ENCODE data around the gene UPK3A.
A peak's percentile ranks its signal among the peaks of the same experiment; 100 is the strongest.

UPK3A gene

DNA sequence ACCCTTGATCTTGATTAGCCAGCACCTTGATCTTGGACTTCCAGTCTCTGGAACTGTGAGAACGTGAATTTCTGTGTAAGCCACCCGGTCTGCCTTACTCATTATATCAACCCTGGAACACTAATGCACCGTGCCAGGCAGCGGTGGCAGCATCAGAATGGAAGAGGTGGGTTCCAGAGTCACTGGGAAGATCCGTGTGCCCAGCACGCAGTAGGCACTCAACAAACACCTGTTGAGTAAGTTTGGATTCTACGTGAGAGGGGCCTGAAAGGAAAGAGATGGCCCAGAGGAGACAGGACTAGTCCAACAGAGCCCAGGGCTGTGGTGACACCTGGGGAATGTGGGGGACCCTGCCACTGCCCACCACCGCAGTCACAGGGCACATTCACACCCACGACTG is 6.6 kb upstream of the UPK3A start:
- TF ChIP-seq, protein P1, sequence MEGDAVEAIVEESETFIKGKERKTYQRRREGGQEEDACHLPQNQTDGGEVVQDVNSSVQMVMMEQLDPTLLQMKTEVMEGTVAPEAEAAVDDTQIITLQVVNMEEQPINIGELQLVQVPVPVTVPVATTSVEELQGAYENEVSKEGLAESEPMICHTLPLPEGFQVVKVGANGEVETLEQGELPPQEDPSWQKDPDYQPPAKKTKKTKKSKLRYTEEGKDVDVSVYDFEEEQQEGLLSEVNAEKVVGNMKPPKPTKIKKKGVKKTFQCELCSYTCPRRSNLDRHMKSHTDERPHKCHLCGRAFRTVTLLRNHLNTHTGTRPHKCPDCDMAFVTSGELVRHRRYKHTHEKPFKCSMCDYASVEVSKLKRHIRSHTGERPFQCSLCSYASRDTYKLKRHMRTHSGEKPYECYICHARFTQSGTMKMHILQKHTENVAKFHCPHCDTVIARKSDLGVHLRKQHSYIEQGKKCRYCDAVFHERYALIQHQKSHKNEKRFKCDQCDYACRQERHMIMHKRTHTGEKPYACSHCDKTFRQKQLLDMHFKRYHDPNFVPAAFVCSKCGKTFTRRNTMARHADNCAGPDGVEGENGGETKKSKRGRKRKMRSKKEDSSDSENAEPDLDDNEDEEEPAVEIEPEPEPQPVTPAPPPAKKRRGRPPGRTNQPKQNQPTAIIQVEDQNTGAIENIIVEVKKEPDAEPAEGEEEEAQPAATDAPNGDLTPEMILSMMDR (conservative IDR thresholded peaks at IDR 0.05): no peak
- no peak for TF ChIP-seq ZFX (IDR thresholded peaks at IDR 0.05)
- no peak overlapping the region for H3K27ac ChIP-seq

DNA sequence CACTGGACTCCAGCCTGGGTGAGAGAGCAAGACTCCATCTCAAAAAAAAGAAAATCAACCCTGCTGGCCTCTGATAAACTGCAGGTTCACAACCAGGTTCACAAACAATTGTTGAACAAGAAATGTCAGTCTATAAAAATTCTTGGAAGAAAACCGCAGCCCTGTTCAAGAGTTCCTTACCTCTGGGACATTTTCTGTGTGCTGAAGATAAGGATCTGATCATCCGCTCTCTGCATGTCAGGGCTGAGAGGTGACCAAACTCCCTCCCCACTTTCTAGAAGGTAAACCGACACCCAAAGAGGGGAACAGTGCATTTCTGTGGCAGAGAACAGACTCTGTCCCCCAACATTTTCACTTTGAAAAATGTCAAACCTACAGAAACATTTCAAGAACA is 4.2 kb upstream of the UPK3A start:
- H3K27ac ChIP-seq: peak overlapping the region; percentile 89
- no peak for TF ChIP-seq ZFX (IDR thresholded peaks at IDR 0.05)
- TF ChIP-seq, protein P1 (conservative IDR thresholded peaks at IDR 0.05): no peak

DNA sequence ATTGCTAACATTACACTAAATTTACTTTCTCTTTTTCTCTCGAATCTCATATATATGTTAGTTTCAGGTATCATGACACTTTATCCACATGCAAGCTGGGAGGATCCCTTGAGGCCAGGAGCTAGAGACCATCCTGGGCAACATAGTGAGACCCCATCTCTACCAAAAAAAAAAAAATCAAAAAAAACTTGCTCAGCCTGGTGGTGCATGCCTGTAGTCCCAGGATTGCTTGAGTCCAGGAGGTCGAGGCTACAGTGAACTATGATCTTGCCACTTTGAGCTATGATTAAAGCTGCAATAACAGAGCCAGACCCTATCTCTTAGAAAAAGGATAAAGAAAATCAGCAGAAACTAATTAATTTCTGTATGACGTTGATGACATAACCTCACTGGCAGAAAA is 3.7 kb upstream of the UPK3A start:
- TF ChIP-seq, protein P1 (conservative IDR thresholded peaks at IDR 0.05): no peak
- no peak for TF ChIP-seq ZFX (IDR thresholded peaks at IDR 0.05)
- H3K27ac ChIP-seq: peak overlapping the region; percentile 89; the same call in 1 of the 2 replicates

DNA sequence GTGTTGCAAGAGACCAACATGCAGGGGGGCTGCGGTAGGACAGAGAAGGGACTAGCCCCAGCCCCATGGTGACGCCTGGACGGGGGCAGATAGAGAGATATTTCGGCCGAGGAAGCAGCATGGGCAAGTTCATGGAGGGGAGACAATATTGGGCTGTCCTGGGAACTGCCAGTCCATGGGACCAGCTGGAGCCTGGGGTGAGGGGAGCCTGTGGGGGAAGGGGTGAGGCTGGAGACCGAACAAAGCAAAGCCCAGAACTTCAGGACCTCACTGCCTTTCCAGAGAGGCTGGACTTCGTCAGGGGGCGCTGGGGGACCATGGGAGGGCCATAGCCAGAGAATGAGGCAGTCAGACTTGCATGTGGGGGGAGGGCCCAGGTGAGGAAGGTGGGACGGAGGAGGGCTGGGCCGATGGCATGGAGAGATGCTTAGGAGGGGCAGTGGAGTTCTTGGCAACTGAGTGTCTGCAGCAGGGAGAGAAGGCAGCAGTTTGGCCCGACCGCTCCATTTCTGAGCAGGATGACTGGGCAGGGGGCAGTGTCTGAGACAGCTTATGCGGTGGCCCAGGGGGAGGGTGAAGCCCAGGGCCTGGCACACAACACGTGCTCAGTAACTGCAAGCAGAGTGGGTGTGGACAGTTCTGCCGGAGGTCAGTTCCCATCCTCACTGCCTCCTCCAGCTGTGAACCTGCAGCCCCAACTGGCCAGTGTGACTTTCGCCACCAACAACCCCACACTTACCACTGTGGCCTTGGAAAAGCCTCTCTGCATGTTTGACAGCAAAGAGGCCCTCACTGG is 712 bp downstream of the UPK3A start:
- TF ChIP-seq, protein P1 (conservative IDR thresholded peaks at IDR 0.05): no peak
- no peak for TF ChIP-seq ZFX (IDR thresholded peaks at IDR 0.05)

DNA sequence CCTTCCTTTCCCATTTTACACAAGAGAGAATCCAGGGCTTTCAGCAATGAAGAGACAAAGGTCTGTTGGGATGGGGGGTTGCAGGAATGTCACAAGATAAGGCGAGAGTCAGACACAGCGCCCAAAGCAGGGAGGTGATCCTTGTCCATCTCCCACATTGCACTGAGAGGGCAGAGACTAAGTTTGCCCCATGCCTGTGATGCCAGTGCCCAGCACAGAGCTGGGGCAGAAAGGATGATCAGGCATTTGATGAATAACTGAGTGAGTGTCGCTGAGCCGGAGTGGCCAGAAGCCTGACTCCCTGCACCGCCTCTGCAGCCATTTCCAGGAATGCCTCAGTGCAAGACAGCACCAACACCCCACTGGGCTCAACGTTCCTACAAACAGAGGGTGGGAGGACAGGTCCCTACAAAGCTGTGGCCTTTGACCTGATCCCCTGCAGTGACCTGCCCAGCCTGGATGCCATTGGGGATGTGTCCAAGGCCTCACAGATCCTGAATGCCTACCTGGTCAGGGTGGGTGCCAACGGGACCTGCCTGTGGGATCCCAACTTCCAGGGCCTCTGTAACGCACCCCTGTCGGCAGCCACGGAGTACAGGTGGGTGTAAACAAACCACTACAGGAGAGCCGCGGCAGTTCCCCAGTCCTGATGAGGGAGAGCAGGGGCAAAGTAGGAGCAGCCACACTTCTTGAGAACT is 2.3 kb downstream of the UPK3A start:
- TF ChIP-seq, protein P1 (conservative IDR thresholded peaks at IDR 0.05): no peak
- no peak for TF ChIP-seq ZFX (IDR thresholded peaks at IDR 0.05)
- no peak overlapping the region for H3K27ac ChIP-seq

More for the DNA sequence above, 712 bp downstream of the UPK3A start:
- H3K27ac ChIP-seq: peak overlapping the region; percentile 68

DNA sequence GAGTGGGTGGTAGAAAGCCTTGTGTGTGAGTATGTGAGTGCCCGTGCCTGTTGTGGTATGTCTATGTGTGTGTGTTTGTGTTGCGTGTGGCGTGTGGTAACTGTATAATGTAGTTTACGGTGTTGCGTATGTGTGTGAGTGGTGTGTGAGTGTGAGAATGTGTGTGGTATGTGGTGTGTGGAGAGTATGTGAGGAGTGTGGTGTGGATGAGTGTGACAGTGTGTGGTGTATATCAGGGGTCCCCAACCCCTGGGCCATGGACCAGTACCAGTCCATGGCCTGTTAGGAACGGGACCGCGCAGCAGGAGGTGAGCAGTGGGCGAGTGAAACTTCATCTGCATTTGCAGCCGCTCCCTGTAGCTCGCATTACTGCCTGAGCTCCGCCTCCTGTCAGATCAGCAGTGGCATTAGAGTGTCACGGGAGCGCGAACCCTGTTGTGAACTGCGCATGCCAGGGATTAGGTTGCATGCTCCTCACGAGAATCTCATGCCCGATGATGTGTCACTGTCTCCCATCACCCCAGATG is 5.7 kb downstream of the UPK3A start:
- peak overlapping the region; percentile 40; the same call in 1 of the 2 replicates for H3K27ac ChIP-seq
- TF ChIP-seq ZFX (IDR thresholded peaks at IDR 0.05): no peak
- TF ChIP-seq, protein P1 (conservative IDR thresholded peaks at IDR 0.05): no peak
